Epithelial cell of proximal tubule (primary cell): ENCODE results near the gene TEX30. TPM values are rescaled to one million over a fixed set of nuclear protein-coding genes. Genes with fewer than 3 reads are reported as not detected.

ENCODE experiments used
- DNase-seq: peaks from one replicate; pipeline ENCODE4 v3.0.0-alpha.2; 2011; ENCODE audit warnings: low read depth
- H3K4me3 ChIP-seq: 2 replicates; pipeline ENCODE4 v1.5.1; 2011; ENCODE audit warnings: low read depth, mild to moderate bottlenecking, low read length
- CTCF ChIP-seq: conservative IDR thresholded peaks from 2 replicates; pipeline ENCODE4 v1.5.1; 2012; ENCODE audit warnings: low read depth, mild to moderate bottlenecking, low read length
- total RNA-seq: library from RNA; depleted of rRNA; stranded (reverse); fragments of >200 nt; gene quantifications from 2 replicates; pipeline ENCODE4 v1.2.3, GENCODE V29; 2015

TEX30 gene
- total RNA-seq, 1 donor from 2014 or later: 38.7 TPM

GRCh38 chr13:102718746-102719145, 54.8 kb downstream of the TEX30 start:
- no peak for TF ChIP-seq CTCF
- no peak overlapping the region for H3K4me3 ChIP-seq
- DNase-seq: no peak

Other genes starting within 250 kb of the TEX30 start
- gene TPP2, start 176.8 kb downstream of the TEX30 start, total RNA-seq: 47.9 and 61.1 TPM in 2 replicates
- gene METTL21C, start 78.7 kb downstream of the TEX30 start, total RNA-seq: not detected in 2 replicates
- gene POGLUT2, start 25.2 kb upstream of the TEX30 start, total RNA-seq: 15.4 and 26.6 TPM in 2 replicates
- 14.6 and 18.7 TPM in 2 replicates for gene BIVM, start 25.3 kb upstream of the TEX30 start, total RNA-seq
- 39.4 and 43.0 TPM in 2 replicates for gene ERCC5, start 72.2 kb upstream of the TEX30 start, total RNA-seq